HepG2 (cell line): ENCODE data around the gene ZBTB7A. TPM values are rescaled to one million over a fixed set of nuclear protein-coding genes. Genes with fewer than 3 reads are reported as not detected.

Source experiments
- ATM ChIP-seq: fragments of 450-650 bp; IDR thresholded peaks from 2 replicates; pipeline ENCODE4 v1.7.1; 2017; ENCODE audit warnings: mild to moderate bottlenecking, borderline replicate concordance
- CEBPG ChIP-seq: IDR thresholded peaks from 2 replicates; pipeline ENCODE4 v1.6.1; 2016
- FOXO1 ChIP-seq: sonication (generic); formaldehyde crosslinking; IDR thresholded peaks from 2 replicates; pipeline ENCODE4 v1.4.0; 2020; ENCODE audit warnings: missing genetic modification reagents
- KAT7 ChIP-seq: IDR thresholded peaks from 2 replicates; pipeline ENCODE4 v1.6.1; 2018; ENCODE audit warnings: borderline replicate concordance, missing compliant biosample characterization
- KDM1A ChIP-seq: IDR thresholded peaks from 2 replicates; pipeline ENCODE4 v1.6.1; 2016; ENCODE audit warnings: missing compliant biosample characterization
- PHF8 ChIP-seq: sonication (generic); formaldehyde crosslinking; IDR thresholded peaks from 2 replicates; pipeline ENCODE4 v1.5.0; 2020; ENCODE audit warnings: missing genetic modification reagents
- POLR2A ChIP-seq, 2 experiments: IDR thresholded peaks; 2 replicates each; pipeline ENCODE4 v1.6.1; 2011; ENCODE audit warnings: low read depth in 2 of 2, low read length in 2 of 2, mild to moderate bottlenecking in 1 of 2, moderate library complexity in 1 of 2; ENCODE audit not compliant: insufficient read depth in 1 of 2
- POLR2AphosphoS5 ChIP-seq: IDR thresholded peaks from 2 replicates; pipeline ENCODE4 v1.6.1; 2012; ENCODE audit warnings: low read depth, low read length
- SMC3 ChIP-seq: IDR thresholded peaks from 2 replicates; pipeline ENCODE4 v1.6.1; 2011; ENCODE audit warnings: low read length, improper control_type of control experiment
- ZNF136 ChIP-seq: sonication (generic); formaldehyde crosslinking; IDR thresholded peaks from 2 replicates; pipeline ENCODE4 v1.8.1; 2022; ENCODE audit warnings: low read depth, mild to moderate bottlenecking, moderate library complexity, missing genetic modification reagents
- ZNF350 ChIP-seq: sonication (generic); formaldehyde crosslinking; IDR thresholded peaks from 2 replicates; pipeline ENCODE4 v1.4.0; 2020; ENCODE audit warnings: mild to moderate bottlenecking, low read depth, missing genetic modification reagents, borderline replicate concordance
- ZNF468 ChIP-seq: sonication (generic); formaldehyde crosslinking; IDR thresholded peaks from 2 replicates; pipeline ENCODE4 v1.8.0; 2022; ENCODE audit warnings: mild to moderate bottlenecking, moderate library complexity, missing genetic modification reagents
- ZNF484 ChIP-seq: sonication (generic); formaldehyde crosslinking; IDR thresholded peaks from 2 replicates; pipeline ENCODE4 v1.5.1; 2020; ENCODE audit warnings: mild to moderate bottlenecking, low read depth, missing genetic modification reagents, borderline replicate concordance
- ZNF660 ChIP-seq: sonication (generic); formaldehyde crosslinking; IDR thresholded peaks from 2 replicates; pipeline ENCODE4 v1.5.1; 2020; ENCODE audit warnings: mild to moderate bottlenecking, low read depth, missing genetic modification reagents, borderline replicate concordance
- polyA plus RNA-seq, 8 experiments: library from polyadenylated mRNA; depleted of rRNA in 3 of 8; stranded (reverse) in 7 of 8; unstranded in 1 of 8; fragments of >200 nt; fragmentation: Illumina TruSeq in 4 of 8; extraction: Trizol in 4 of 8; gene quantifications; 2 replicates each; pipeline versions ENCODE4 v1.2.1 to v1.2.3, GENCODE V29; 2011 to 2016; ENCODE audit warnings: low read depth in 4 of 8, missing spikeins in 1 of 8, mixed read lengths in 1 of 8; ENCODE audit not compliant: insufficient read depth in 1 of 8
- total RNA-seq, 5 experiments: library from RNA; depleted of rRNA; stranded (reverse); fragments of >200 nt; fragmentation: Illumina TruSeq; extraction: Trizol; gene quantifications; 2 replicates each; pipeline ENCODE4 v1.2.3, GENCODE V29; 2016; ENCODE audit warnings: low read depth in 1 of 5
- TF ChIP-seq, protein P1 (sequence below): sonication (generic); formaldehyde crosslinking; IDR thresholded peaks from 2 replicates; pipeline ENCODE4 v1.4.0; 2020; ENCODE audit warnings: missing genetic modification reagents, borderline replicate concordance
- TF ChIP-seq, protein P2 (sequence below): sonication (generic); formaldehyde crosslinking; conservative IDR thresholded peaks from 2 replicates; pipeline ENCODE4 v1.8.0; 2022; ENCODE audit warnings: mild to moderate bottlenecking, moderate library complexity, missing genetic modification reagents
- TF ChIP-seq, protein P3 (sequence below): fragments of 450-650 bp; IDR thresholded peaks from 2 replicates; pipeline ENCODE4 v1.6.1; 2016
- TF ChIP-seq, protein P4 (sequence below): sonication (generic); formaldehyde crosslinking; IDR thresholded peaks from 2 replicates; pipeline ENCODE4 v1.4.0; 2020; ENCODE audit warnings: mild to moderate bottlenecking, missing genetic modification reagents
- TF ChIP-seq, protein P5 (sequence below): sonication (generic); formaldehyde crosslinking; IDR thresholded peaks from 2 replicates; pipeline ENCODE4 v1.5.0; 2020; ENCODE audit warnings: mild to moderate bottlenecking, missing genetic modification reagents

Gene ZBTB7A
- total and polyA plus RNA-seq, 2 of the 13 experiments (the other 11 are each of a cell fraction or from before 2014, with no cell fraction given) = 3.6 to 4.0 TPM

DNA sequence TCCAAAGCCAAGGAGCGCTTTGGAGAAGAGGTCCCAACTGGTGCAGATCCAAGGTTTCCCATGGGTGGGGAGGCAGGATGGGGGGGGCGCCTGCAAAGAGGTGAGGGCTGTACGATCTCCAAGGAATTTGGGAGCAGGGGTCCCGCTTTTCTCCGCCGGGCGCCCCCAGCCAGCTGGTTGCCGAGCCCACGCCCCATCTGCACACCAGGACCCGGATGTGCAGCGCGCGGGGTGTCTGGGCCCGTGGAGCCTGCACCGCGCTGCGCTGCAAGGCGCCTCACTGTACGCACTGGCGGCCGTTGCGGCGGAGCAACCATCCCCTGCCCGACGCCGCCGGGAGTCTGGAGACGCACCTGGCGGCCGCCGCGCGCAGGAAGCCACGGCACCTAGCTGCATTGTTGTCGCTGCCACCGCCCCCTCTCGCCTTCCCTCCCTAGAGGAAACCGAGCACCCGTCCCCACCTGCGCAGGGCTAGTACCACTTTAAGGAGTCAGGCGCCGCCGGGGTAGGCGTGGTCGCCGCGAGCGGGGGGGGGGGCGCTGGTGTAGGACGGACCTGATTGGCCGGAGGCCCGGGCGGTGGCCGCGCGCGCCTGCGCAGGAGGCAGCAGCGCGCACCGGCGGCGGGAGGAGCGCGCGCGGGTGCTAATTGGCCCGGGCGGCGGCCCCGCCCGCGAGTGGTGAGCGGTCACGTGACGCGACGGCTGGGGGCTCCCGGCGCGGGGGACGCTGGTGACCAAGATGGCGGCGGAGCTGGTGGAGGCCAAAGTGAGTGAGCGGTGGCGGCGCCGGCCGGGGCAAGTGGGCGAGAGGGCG, 59.5 kb downstream of the ZBTB7A start, which contains the start of gene PIAS4 (continued):
- TF ChIP-seq, protein P1, sequence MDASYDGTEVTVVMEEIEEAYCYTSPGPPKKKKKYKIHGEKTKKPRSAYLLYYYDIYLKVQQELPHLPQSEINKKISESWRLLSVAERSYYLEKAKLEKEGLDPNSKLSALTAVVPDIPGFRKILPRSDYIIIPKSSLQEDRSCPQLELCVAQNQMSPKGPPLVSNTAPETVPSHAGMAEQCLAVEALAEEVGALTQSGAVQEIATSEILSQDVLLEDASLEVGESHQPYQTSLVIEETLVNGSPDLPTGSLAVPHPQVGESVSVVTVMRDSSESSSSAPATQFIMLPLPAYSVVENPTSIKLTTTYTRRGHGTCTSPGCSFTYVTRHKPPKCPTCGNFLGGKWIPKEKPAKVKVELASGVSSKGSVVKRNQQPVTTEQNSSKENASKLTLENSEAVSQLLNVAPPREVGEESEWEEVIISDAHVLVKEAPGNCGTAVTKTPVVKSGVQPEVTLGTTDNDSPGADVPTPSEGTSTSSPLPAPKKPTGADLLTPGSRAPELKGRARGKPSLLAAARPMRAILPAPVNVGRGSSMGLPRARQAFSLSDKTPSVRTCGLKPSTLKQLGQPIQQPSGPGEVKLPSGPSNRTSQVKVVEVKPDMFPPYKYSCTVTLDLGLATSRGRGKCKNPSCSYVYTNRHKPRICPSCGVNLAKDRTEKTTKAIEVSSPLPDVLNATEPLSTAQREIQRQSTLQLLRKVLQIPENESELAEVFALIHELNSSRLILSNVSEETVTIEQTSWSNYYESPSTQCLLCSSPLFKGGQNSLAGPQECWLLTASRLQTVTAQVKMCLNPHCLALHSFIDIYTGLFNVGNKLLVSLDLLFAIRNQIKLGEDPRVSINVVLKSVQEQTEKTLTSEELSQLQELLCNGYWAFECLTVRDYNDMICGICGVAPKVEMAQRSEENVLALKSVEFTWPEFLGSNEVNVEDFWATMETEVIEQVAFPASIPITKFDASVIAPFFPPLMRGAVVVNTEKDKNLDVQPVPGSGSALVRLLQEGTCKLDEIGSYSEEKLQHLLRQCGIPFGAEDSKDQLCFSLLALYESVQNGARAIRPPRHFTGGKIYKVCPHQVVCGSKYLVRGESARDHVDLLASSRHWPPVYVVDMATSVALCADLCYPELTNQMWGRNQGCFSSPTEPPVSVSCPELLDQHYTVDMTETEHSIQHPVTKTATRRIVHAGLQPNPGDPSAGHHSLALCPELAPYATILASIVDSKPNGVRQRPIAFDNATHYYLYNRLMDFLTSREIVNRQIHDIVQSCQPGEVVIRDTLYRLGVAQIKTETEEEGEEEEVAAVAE (CRISPR knock-in tag) = peak; percentile 23; the same call in 1 of the 2 replicates
- TF ChIP-seq, protein P2, sequence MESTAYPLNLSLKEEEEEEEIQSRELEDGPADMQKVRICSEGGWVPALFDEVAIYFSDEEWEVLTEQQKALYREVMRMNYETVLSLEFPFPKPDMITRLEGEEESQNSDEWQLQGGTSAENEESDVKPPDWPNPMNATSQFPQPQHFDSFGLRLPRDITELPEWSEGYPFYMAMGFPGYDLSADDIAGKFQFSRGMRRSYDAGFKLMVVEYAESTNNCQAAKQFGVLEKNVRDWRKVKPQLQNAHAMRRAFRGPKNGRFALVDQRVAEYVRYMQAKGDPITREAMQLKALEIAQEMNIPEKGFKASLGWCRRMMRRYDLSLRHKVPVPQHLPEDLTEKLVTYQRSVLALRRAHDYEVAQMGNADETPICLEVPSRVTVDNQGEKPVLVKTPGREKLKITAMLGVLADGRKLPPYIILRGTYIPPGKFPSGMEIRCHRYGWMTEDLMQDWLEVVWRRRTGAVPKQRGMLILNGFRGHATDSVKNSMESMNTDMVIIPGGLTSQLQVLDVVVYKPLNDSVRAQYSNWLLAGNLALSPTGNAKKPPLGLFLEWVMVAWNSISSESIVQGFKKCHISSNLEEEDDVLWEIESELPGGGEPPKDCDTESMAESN (CRISPR knock-in tag) = peak; percentile 87
- TF ChIP-seq KAT7 (CRISPR knock-in tag) = no peak; the same call in 1 of the 2 replicates
- TF ChIP-seq, protein P3, sequence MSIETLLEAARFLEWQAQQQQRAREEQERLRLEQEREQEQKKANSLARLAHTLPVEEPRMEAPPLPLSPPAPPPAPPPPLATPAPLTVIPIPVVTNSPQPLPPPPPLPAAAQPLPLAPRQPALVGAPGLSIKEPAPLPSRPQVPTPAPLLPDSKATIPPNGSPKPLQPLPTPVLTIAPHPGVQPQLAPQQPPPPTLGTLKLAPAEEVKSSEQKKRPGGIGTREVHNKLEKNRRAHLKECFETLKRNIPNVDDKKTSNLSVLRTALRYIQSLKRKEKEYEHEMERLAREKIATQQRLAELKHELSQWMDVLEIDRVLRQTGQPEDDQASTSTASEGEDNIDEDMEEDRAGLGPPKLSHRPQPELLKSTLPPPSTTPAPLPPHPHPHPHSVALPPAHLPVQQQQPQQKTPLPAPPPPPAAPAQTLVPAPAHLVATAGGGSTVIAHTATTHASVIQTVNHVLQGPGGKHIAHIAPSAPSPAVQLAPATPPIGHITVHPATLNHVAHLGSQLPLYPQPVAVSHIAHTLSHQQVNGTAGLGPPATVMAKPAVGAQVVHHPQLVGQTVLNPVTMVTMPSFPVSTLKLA = no peak
- TF ChIP-seq PHF8 = peak; percentile 93
- no peak for TF ChIP-seq ZNF468
- TF ChIP-seq ZNF660 (CRISPR knock-in tag) = no peak
- no peak for TF ChIP-seq KDM1A
- no peak for TF ChIP-seq ZNF136
- no peak for TF ChIP-seq CEBPG
- TF ChIP-seq, protein P4, sequence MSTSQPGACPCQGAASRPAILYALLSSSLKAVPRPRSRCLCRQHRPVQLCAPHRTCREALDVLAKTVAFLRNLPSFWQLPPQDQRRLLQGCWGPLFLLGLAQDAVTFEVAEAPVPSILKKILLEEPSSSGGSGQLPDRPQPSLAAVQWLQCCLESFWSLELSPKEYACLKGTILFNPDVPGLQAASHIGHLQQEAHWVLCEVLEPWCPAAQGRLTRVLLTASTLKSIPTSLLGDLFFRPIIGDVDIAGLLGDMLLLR (CRISPR knock-in tag) = 0 out of 2 replicates have a peak, but pooled peaks have one; percentile 23
- no peak for TF ChIP-seq ATM
- TF ChIP-seq POLR2AphosphoS5 = peak; percentile 73
- TF ChIP-seq POLR2A (IDR thresholded peaks at IDR 0.05; ENCODE audit: insufficient read depth in 1 of 2, low read depth in 2 of 2, low read length in 2 of 2) = peak; percentile 55 to 90; a peak in 3 of 4 replicates
- no peak for TF ChIP-seq ZNF484 (CRISPR knock-in tag)
- TF ChIP-seq ZNF350 = peak; percentile 69
- TF ChIP-seq FOXO1 = no peak
- TF ChIP-seq SMC3 = no peak
- TF ChIP-seq, protein P5, sequence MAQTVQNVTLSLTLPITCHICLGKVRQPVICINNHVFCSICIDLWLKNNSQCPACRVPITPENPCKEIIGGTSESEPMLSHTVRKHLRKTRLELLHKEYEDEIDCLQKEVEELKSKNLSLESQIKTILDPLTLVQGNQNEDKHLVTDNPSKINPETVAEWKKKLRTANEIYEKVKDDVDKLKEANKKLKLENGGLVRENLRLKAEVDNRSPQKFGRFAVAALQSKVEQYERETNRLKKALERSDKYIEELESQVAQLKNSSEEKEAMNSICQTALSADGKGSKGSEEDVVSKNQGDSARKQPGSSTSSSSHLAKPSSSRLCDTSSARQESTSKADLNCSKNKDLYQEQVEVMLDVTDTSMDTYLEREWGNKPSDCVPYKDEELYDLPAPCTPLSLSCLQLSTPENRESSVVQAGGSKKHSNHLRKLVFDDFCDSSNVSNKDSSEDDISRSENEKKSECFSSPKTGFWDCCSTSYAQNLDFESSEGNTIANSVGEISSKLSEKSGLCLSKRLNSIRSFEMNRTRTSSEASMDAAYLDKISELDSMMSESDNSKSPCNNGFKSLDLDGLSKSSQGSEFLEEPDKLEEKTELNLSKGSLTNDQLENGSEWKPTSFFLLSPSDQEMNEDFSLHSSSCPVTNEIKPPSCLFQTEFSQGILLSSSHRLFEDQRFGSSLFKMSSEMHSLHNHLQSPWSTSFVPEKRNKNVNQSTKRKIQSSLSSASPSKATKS (CRISPR knock-in tag) = no peak
